ENCODE results near the gene MTSS2.

The MTSS2 gene

DNA sequence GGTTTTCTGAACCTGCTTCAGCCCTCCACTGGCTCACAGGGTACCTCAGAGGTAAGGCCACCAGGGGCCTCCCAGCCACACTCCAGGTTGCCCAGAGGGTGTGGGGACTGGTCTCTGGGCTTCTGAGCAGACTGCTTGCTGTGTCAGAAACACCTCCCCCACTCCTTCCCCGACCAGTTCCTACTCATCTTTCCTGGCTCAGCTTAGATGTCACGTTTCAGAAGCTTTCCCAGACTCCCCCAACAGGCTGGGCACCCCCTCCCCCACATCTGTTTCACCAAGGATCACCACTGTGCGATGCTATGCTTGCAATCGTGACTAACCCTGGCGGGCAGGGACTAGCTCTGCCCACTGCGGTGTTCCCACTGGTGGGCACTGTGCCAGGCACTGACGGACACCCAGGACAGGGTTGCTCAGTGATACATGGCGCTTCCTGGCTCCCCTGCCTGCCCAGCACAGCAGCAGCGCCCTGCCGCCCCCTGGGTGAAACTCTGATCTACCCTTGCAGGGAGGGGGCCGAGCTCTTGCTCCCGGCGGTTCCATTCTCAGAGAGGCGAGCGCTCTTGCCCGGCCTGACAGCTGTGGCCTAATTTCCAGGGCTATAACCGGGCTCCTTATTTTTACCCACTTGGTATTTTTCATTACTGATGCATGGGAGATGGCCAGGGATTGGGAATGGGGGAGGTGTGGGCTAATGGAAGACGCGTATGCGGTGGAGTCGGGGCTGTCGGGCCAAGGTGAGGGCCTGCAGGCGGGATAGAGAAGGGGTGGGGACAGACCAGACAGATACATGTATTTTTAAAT is 29.4 kb upstream of the MTSS2 start:
- no peak for DNase-seq (ENCODE audit: low read depth in 2 of 2)

GRCh38 chr16:70714581-70715054 is 28.8 kb upstream of the MTSS2 start:
- no peak for DNase-seq (ENCODE audit: low read depth in 2 of 2)

DNA sequence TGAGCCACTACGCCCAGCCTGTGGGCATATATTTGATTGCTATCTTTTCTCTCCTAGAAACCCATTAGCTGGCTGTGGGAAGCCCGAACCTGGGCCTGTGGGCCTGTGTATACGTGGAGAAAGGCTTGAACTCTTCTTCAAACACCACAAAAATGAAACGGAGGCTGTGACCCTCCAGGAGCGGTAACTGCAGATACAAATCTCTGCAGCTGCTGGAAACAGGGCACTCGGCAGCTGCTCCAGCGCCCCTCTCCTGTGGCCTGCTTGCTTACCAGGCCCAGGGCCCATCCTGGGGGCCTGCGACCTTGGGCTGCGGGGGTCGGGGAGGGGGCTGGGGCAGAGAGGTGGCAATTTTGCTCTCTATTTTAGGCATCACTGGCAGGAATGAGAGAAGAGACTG is 28.0 kb upstream of the MTSS2 start:
- no peak for DNase-seq (ENCODE audit: low read depth in 2 of 2)

DNA sequence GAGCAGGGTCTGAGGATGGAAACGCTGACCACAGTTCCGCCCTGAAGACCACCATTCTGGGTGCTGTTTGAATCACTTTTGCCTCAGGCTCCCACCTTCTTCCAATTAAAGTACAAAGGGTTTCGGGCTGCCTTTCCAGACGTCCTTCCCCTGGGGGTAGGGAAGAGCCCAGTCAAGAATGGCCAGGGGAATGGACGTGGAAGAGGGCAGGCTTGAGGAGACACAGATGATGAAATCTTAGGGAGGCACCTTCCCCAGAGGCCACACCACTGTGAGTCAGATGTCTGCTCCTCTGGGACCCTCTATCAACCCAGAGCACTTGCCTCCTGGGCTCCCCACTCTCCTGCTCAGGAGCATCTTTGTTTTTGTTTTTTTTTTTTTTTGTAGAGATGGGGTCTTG is 27.5 kb upstream of the MTSS2 start:
- no peak for DNase-seq (ENCODE audit: low read depth in 2 of 2)

DNA sequence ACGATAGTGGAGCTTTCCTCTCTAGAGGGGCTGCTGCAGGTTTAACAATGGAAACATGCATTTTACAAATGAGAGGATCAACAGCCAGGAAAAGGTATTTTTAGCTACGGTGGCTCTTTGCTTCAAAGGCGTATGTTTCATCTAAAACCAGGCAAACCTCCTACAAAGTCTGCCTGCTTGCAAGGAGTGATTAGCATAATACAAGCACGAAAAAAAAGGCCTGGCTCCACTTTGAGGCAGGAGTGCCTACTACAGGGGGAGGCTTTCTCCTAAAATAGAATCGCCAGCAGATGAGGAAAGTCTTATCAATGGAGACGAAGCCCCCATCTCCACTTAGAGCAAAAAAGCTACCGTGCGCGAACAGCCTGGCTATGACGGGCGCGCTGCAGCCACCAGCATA is 27.1 kb upstream of the MTSS2 start:
- DNase-seq (ENCODE audit: low read depth in 2 of 2) = no peak

- DNase-seq (ENCODE audit: low read depth in 2 of 2) = no peak
Measured at GRCh38 chr16:70712359-70712758, 26.5 kb upstream of the MTSS2 start.

GRCh38 chr16:70711211-70712031 is 25.6 kb upstream of the MTSS2 start:
- no peak for DNase-seq (ENCODE audit: low read depth in 2 of 2)

- DNase-seq (ENCODE audit: low read depth in 2 of 2) = no peak
Measured at GRCh38 chr16:70710422-70711210, 24.8 kb upstream of the MTSS2 start.

DNA sequence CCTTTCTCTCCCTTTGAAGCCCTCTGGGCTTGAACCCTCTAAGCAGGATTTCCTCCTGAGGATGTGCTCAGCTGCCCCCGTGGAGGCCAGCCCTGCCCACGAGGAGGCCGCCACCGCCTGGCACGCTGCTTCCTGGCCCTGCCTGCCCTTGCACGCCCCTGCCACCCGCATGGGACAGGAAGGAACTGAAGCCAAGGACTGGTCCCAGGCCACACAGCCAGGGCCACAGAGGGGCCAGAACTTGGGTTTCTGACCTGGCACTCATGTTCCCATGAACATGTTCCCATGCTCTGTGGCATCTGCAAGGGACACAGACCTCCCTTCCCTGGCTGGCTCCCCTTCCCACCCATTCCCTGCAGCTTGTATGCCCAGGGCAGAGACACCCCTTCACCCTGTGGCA is 24.1 kb upstream of the MTSS2 start:
- DNase-seq (ENCODE audit: low read depth in 2 of 2) = no peak

DNA sequence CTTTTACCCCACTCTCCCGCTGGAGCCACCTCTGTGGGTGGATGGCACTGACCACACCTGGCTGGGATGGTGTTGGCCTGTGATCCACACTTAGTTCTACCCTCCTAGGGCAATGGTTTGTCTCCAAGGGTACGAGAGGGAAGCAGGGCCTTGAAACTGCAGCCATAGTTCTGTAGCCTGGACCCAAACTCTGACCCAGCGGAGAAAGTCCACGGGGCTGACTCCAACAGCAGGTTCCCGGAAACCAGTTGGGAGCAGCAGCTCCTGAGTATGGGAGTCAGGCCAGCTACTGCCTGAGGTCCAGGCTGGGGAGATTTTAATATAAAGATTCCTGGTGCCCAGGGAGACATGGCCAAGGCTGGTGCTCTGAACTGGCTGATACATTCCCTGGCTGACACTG is 23.6 kb upstream of the MTSS2 start:
- no peak for DNase-seq (ENCODE audit: low read depth in 2 of 2)

GRCh38 chr16:70708366-70709246 is 22.8 kb upstream of the MTSS2 start:
- DNase-seq (ENCODE audit: low read depth in 2 of 2) = no peak

GRCh38 chr16:70706948-70707465 is 21.2 kb upstream of the MTSS2 start:
- no peak for DNase-seq (ENCODE audit: low read depth in 2 of 2)

DNA sequence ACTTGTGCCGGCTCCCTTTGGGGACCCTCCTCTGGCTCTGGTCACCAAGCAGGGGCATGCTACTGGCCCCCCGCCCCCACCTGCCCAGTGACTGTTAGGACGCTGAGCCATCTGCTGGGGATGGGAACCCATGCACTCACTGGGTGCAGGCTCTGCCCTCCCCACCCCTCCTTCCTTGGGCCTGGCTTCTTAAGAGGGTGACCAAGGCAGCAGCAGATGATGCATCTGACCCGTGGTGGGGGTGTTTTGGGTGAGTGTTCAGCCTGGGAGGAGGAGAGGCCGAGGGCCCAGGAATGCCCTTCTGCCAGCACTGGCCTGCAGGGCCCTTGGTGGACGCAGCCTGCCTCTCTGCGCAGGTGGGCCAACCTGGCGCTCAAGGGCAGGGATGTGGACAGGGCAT is 19.2 kb upstream of the MTSS2 start:
- DNase-seq (ENCODE audit: low read depth in 2 of 2) = no peak

- DNase-seq (ENCODE audit: low read depth in 2 of 2) = no peak
Measured at GRCh38 chr16:70704586-70704985, 18.7 kb upstream of the MTSS2 start.

GRCh38 chr16:70703835-70704381 is 18.1 kb upstream of the MTSS2 start:
- no peak for DNase-seq (ENCODE audit: low read depth in 2 of 2)

DNA sequence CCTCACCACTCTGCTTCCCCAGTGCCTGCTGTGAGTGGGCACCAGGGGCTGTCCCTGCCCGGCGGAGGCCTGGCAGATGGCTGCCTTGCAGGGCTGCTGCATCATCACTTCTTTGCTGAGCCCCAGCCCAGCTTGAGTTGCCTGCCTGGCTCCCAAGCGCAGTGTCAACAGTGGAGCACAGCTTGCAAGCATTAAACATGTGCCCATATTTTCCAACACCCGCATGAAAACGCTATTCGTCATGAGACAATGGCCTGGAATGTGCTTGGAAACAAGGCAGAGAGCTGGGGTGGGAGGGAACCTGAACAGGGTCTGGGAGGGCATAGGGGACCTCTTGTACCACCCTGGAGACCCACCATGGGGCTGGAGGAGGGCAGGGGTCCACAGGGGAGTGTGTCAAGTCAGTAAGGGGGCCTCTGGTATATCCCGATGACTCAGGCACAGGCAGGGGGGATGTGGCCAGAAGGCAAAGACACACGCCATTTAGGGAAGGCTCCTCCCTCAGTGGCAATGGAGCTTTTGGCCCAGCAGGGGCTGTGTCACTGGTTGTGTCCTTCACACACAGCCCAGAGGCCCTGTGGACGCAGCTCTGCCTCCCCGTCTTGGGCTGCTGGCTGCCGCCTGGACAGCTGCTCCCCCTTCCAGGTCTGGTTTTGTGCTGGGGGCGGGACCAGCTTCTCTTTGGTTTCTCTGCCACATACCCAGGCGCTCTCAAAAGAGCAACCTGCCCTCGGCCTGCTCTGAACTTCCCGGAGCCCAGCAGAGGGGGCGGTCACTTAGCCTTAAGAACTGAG is 17.4 kb upstream of the MTSS2 start:
- no peak for DNase-seq (ENCODE audit: low read depth in 2 of 2)

GRCh38 chr16:70702624-70703023 is 16.8 kb upstream of the MTSS2 start:
- no peak for DNase-seq (ENCODE audit: low read depth in 2 of 2)

DNA sequence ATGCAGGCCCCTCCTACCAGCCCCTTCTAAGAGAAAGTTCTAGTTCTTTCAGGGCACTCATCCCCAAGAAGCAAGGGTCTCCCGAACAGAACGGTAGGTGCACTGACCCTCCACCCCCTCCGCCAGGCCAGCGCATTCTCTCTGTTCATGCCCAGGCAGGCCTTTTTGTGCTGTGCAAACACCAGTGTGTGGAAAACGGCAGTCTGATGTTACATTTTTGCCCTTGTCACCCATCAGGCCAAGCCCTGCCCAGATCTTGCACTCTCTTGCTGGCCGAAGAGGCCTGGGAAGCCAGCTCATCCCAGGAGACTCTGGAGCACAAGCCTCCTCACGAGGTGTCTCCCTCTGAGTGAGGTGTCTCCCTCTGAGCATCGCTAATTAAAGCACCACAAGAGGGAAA is 16.1 kb upstream of the MTSS2 start:
- no peak for DNase-seq (ENCODE audit: low read depth in 2 of 2)

DNA sequence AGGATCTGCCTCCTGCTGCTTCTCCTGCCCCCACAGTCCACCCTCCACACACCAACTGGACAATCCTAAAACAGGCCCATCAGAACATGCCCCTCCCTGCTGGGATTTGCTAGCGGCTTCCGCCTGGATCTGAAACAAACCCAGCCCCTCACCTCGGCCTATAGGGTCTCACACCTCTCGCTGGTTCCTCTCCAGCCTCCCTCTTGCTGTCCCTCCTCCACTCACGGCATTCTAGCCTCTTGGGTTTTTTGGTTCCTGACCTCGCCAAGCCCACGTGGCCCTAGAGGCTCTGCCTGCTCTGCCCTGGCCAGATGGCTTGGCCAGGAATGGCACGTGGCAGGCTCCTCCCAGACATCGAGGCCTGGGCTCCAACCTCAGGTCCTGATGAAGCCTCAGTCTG is 15.7 kb upstream of the MTSS2 start:
- no peak for DNase-seq (ENCODE audit: low read depth in 2 of 2)

- DNase-seq (ENCODE audit: low read depth in 2 of 2) = no peak
Measured at GRCh38 chr16:70701036-70701435, 15.2 kb upstream of the MTSS2 start.

Measured in stimulated activated CD8-positive, alpha-beta memory T cell treated with anti-CD3 and anti-CD28 coated beads, Interleukin-2, amount 100 ng/mL, for 48 hours (primary cell).